GM18499 (cell line): ENCODE results near the gene DET1.
"Not testable (repeated sequence)": the region's sequence is repeated elsewhere in the genome, so short reads cannot be mapped to it uniquely, and the experiment has no call there.

Source experiments
- ATAC-seq: cut with Tn5 transposase; IDR thresholded peaks from one replicate; pipeline ENCODE4 v1.9.1; 2021; ENCODE audit warnings: moderate number of reproducible peaks; ENCODE audit not compliant: insufficient read depth, unreplicated experiment

Gene DET1

DNA sequence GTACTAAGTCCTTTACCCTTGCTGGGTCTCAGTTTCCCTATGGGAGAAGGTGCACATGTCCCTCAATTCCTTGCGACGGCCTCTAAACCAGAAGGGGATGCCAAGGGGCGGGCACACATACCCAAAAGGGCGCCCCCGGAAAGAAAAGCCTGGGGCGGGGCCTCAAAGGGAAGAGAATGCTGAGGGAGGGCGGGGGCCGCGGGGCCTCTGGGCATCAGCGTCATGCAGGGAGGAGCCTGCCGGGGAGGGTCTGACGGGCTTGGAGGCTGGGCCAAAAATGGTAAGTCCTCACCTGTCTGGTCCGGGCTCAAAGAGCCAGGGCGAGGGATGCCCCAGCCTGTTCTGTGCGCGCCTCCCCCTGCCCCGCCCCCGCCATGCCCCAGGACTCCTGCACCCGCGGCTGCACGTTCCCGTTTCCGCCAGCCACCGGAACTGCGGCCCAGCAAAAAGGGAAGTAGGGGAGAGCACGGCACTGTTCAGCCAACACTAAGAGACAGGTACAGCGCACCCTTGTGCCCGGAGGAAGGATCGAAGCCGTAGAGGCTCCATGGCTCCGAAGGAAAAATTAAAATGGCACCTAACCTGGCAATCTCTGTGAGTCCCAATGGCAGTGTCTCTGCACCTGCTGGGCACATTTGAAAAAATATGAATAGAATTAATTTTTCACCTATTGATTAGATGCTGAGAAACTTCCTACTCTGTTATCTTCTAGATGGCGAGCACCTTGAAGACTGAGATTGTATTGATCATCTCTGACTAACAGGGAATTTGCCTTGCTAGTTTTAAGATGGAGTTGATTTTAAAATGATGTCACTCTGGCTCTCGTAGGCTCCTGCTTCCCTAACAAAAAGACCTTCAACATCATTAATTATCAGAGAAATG lies at the start of gene DET1:
Gene DET1, minus strand, starts transcription at position 434 of the 882 bp plus-strand sequence. CDS start 14,976 bp downstream, outside the sequence.
- ATAC-seq, result peak; percentile 97

DNA sequence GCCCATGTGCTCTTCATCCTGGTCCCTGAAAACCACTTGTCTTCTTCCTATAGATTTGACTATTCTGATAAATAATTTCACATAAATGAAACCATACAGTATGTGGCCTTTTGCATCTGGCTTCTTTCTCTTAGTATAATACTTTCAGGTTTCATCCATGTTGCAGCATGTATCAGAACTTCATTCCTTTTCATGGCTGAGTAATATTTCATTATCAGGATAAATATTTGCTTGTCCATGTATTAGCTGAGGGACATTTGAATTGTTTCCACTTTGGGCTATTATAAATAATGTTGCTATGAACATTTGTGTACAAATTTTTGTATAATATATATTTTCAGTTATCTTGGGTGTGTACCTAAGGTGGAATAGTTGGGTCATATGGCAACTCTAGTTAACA lies 44.9 kb upstream of the DET1 start:
- ATAC-seq, result no peak

DNA sequence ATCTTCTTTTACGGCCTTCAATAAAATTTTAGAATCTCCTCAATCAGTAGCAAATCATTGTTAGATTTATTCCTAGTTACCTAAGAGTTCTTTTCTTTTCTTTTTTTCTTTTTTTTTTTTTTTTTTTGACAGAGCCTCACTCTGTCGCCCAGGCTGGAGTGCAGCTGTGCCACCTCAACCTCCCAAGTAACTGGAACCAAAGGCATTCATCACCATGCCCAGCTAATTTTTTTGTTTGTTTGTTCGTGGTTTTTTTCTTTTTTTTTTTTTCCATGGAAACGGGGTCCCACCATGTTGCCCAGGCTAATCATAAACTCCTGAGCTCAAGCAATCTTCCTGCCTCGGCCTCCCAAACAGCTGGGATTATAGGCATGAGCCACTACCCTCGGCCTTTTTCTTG lies 44.3 kb upstream of the DET1 start:
- no peak for ATAC-seq

DNA sequence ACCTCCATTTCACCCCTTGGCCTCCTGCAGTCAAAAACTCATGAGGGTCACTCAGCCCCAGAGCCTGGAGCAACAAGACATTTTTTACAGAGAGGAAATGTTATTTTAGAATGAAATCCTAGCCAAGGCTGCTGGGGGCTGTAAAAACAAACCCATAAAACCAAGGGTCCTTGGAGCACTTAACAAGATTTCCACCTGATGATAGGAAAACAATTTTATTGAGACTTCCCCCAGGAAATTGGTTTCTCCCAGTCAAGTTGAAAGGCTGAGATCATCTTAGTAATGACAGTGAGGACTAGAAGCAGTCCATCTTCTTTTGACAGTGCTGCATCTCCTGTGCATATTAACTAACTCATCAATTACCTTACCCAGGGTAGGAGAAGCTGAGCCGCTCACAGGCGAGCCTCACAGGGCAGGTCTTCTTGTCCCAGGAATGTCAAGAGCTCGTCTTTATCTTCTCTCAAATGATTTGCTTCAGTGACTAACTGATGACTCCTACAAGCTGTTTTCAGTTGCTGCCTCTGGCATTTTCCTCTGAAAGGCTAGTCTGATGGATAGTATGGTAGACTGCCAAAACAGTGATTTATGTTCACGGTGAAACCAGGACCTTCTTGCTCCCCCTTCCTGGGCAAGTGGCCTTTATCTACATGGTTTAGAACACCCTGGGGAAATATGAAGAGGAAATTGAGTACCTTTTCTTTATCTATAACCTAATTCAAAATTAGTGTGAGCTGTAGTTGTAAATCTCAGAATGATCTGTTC lies 40.1 kb upstream of the DET1 start:
- no peak for ATAC-seq

DNA sequence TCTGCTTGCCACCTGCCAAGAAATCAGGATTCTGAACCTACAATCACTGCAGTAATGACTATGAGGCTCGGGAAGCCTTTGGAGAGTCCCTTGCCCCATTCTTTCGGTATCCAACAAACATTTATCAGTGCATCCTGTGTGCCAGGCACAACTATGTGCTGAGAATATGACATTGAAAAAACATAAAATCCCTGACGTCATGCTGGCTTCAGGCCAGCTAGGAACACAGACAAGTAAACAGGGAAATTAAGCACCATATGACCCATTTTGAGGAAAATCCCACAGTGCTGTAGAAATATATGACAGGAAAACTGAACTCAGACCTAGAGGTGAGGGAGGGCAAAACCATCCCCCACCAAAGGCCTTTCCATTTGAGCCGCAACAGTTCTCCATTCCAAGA lies 34.1 kb upstream of the DET1 start:
- ATAC-seq, result no peak

DNA sequence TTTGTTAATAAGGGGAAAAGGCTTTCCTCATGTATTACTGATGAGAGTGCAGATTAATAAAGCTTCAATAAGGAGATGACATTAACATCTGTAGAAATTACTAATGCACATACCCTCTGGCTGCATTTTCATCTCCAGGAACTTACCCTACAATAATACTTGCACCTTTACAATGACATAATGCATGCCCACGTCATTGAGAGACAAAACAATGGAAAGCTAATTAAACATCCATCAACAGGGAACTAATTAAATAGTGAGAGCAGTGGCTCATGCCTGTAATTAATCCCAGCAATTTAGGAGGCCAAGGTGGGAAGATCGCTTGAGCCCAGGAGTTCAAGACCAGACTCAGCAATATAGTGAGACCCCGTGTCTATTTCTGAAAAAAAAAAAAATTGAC lies 32.8 kb upstream of the DET1 start:
- no peak for ATAC-seq

DNA sequence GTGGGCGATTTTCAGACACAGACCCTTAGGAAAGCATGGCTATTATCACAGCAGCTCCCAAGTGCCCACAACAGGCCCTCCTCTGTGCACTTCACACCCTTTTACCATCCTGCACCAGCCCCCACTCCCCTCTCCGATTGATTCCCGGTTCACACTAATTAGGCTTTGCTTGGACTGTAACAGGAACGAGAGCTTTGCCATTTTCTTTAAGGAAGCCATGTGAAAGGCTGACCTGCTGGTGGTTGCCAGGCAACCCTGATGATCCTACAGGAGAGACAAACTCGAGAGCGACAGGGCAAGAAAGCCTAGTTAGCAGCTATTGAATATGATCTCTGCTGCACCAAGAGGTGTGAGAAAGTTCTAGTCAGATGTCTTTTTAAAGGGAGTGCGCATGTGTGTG lies 28.2 kb upstream of the DET1 start:
- no peak for ATAC-seq

DNA sequence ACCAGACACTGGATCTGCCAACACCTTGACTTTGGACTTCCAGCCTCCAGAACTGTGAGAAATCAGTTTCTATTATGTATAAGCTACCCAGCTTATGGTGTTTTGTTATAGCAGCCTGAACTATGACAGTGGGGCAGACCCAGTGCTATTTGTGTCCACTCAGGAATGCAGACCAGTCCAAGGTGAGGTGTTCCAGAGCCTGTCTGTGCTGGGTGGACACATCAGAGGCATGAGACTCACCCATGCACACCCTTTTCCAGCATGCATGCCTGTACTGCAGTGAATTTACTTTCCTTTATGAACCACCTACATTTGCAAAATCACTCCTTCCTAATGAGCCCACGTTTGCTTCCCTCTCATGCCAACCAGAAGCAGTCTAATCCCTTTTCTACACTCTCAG lies 27.6 kb upstream of the DET1 start:
- no peak for ATAC-seq

DNA sequence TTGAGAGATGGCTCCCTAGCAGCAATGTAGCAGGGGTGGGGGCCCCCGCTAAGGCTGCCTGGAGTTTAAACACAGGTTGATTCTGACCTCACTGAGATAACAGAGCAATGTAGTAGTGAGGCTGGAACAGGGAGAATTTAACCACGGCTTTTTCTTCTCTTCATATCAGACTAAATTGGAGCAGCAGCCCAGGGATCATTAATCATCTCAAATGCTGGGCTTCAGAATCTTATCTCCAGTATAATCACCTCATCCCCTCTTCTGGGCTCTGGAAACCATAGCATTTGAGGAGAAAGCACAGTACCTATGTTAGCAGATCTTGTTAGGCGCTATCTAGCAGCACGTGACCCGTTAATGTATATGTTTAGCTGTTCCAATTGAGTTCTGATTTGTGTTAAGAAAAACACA lies 25.4 kb upstream of the DET1 start:
- no peak for ATAC-seq

DNA sequence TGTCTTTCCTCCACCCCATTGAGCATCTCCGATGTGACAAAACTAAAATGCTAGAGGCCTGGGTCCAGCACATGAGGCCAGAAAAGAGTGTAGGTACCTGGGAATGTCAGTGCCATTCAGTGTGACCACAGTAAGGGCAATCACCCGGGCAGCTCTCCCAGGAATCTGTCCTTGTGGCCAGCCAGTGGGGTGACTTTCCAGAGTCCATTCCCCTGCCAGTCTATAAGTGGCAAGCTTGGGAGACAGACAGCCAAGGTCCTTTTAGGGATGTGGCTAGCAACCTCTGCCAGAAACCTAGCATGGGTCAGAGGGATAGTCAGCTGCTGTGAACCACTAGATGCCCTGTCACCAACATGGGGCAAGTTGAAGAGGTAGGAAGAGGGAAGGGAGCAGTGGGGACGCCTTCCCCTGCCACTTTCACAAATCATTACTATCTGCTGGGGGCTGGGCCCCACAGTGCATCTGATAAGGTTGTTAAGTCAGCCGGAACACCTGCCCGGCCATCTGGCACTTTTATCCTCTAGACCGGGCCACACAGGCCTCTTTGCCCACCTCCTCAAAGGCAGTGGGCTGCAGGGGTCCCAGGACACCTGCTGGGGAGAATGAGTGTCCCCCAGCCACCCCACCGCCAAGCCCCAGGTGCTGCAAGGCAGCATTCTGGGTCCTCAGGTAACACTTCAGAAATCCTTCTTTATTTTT lies 24.8 kb upstream of the DET1 start:
- no peak for ATAC-seq

DNA sequence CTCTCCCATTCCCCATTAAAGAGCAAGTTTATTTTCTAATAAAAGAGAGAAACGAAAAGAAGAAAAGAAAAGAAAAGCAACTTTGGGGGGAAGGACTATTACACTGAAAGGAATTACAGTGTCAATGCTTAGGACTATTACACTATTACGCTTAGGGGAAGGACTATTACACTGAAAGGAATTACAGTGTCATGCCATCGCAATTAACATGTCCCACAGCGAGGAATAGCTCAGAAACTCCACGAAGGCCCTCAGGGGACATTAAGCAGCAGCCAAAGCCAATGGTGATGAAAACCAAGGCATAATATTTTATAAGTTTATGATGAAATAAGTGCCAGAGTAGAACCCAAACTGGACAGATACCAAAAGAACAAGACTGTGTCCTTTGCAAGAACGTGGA lies 22.1 kb upstream of the DET1 start:
- ATAC-seq, result no peak

DNA sequence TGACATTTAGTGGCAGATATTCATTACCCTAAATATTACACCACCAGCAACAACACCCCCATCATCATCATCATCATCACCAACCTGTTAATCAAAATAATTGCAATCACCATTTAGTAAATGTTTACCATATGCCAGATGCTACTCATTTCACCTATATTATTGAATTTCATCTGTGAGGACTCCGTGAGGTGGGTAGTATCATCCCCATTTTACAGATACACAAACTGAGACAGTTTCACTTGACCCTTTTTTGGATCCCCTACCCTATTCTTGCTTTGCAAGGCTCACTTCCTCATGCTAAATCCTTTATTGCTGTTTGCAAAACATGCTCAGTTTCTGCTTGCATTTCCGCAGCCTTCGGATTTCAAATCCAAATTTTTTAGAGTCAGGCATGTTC lies 18.3 kb upstream of the DET1 start:
- no peak for ATAC-seq

DNA sequence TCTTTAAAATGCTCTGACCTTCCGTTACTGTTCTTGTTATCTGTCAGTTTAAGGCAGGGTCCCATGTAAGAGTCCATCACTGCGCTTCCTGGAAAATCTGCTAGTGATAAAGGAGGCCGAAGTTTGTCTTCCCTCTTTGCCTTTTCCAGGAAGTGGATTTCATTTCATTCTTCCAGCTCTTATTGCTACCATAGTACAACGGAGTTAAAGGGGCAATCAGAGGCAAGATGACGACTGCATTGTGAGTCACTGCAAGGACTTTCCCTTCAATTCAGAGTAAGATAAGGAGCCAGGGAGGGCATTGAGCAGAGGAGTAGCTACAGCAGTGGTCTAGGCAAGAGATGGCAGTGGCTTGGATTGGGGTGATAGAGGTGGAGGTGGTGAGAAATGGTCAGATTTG lies 17.2 kb upstream of the DET1 start:
- no peak for ATAC-seq

DNA sequence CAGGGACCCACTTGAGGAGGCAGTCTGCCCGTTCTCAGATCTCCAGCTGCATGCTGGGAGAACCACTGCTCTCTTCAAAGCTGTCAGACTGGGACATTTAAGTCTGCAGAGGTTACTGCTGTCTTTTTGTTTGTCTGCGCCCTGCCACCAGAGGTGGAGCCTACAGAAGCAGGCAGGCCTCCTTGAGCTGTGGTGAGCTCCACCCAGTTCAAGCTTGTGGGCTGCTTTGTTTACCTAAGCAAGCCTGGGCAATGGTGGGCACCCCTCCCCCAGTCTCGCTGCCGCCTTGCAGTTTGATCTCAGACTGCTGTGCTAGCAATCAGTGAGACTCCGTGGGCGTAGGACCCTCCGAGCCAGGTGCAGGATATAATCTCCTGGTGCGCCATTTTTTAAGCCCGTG lies 13.1 kb upstream of the DET1 start:
- not testable (repeated sequence) for ATAC-seq

DNA sequence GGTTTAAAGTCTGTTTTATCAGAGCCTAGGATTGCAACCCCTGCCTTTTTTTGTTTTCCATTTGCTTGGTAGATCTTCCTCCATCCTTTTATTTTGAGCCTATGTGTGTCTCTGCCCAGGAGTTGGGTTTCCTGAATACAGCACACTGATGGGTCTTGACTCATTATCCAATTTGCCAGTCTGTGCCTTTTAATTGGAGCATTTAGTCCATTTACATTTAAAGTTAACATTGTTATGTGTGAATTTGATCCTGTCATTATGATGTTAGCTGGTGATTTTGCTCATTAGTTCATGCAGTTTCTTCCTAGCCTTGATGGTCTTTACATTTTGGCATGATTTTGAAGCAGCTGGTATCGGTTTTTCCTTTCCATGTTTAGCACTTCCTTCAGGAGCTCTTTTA lies 11.5 kb upstream of the DET1 start:
- not testable (repeated sequence) for ATAC-seq

DNA sequence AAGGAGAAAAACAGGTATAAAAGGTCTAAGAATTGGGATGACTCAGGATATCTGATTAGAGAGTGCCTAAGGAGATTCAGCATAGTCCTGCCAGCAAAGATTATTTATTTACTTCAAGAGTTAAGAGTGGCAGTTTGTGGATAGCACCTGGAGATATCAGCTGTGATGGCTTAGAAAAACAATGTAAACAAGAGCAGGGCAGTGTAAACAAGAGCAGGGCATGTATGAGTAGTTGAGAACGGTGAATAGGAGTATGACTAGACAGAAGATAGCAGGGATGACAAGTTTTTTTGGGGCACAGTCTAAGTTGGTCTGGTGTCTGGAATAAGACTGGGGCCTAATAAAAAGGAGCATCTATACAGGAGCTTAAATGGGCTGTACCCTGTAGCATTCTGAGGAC lies 1.5 kb upstream of the DET1 start:
- ATAC-seq, result not testable (repeated sequence)

DNA sequence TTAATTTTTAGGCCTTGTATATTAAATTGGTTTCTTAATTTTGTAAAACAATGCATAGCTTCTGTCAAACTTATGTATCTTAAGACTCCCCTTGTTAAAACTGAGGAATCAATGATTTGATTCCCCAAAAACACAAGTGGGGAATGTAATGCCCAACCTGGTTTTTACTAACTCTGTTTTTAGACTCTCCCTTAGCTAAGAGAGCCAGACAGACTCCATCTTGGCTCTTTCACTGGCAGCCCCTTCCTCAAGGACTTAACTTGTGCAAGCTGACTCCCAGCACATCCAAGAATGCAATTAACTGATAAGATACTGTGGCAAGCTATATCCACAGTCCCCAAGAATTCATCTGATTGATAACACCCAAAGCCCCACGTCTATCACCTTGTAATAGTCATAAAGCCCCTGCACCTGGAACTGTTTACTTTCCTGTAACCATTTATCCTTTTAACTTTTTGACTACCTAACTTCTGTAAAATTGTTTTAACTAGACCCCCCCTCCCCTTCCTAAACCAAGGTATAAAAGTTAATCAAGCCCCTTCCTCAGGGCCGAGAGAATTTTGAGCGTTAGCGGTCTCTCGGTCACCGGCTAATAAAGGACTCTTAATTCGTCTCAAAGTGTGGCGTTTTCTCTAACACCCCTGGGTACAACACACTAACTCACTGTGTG lies 768 bp downstream of the DET1 start:
- ATAC-seq, result not testable (repeated sequence)

DNA sequence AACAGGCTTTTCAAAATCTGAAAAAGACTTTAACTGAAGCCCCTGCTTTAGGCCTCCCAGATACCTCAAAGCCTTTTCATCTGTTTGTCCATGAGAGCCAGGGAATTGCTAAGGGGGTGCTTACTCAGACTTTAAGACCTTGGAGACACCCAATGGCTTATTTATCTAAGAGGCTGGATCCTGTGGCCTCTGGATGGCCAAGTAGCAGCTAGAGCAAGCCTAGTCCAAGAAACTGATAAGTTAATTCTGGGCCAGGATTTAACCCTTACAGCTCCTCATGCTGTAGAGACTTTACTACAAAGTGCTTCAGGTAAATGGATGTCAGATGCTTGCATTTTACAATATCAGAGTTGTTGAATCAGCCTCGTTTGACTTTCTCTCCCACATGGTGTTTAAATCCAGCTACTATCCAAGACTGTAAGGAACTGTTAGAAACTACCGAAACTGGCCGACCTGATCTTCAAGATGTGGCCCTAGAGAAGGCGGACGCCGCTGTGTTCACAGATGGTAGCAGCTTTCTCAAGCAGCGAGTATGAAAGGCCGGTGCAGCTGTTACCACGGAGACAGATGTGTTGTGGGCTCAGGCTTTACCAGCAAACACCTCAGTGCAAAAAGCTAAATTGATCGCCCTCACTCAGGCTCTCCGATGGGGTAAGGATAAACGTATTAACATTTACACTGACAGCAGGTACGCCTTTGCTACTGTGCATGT lies 3.3 kb downstream of the DET1 start:
- ATAC-seq, result no peak

DNA sequence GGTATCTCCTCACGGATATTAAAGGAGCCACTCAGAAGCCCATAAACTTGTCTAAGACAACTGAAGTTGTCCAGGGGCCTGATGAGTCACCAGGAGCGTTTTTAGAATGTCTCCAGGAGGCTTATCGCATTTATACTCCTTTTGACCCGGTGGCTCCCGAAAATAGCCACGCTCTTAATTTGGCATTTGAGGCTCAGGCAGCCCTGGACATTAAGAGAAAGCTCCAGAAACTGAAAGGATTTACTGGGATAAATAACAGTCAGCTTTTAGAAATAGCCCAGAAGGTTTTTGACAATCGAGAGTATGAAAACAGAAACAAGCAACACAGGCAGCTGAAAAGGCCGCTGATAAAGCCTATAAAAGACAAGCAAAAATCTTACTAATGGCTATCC lies 4.1 kb downstream of the DET1 start:
- no peak for ATAC-seq
